Activated naive CD8-positive, alpha-beta T cell (primary cell): ENCODE measurements around the gene AUNIP.
A peak's percentile ranks its signal among the peaks of the same experiment; 100 is the strongest.

ENCODE experiments used
- H3K27ac Mint-ChIP-seq: one replicate; pipeline ENCODE4 v1.8.0; 2021; ENCODE audit warnings: mixed read lengths
- H3K27me3 Mint-ChIP-seq: one replicate; pipeline ENCODE4 v1.8.0; 2021; ENCODE audit warnings: mixed read lengths
- H3K36me3 Mint-ChIP-seq: one replicate; pipeline ENCODE4 v1.8.0; 2021; ENCODE audit warnings: mixed read lengths
- H3K4me1 Mint-ChIP-seq: one replicate; pipeline ENCODE4 v1.8.0; 2021; ENCODE audit warnings: low read depth, mixed read lengths
- H3K4me3 Mint-ChIP-seq: one replicate; pipeline ENCODE4 v1.8.0; 2021; ENCODE audit warnings: mild to moderate bottlenecking, mixed read lengths
- H3K9me3 Mint-ChIP-seq: one replicate; pipeline ENCODE4 v1.8.0; 2021; ENCODE audit warnings: low read depth, mixed read lengths

Gene AUNIP

GRCh38 chr1:25875154-25875855 lies 16.0 kb upstream of the AUNIP start, which contains the start of gene PAQR7:
Gene PAQR7, minus strand, starts transcription at chr1:25875708. Its CDS starts 11,869 bp downstream, at chr1:25863839.
- Mint-ChIP-seq H3K4me1 (peaks cover 6% of the 10 kb centered on the region), H3K27me3 (no peaks in the 10 kb centered on the region), H3K27ac (peak within 1 kb of the TSS; percentile 81), H3K4me3 (peak within 1 kb of the TSS; percentile 87), H3K9me3 (no peaks in the 10 kb centered on the region), H3K36me3 (no peaks in the 10 kb centered on the region)

- Mint-ChIP-seq H3K36me3 (no peaks in the 10 kb centered on the region), H3K27ac (peak overlapping the region; percentile 50), H3K4me3 (peak overlapping the region; percentile 87), H3K27me3 (no peaks in the 10 kb centered on the region), H3K9me3 (no peaks in the 10 kb centered on the region), H3K4me1 (peaks cover 6% of the 10 kb centered on the region)
Observed at GRCh38 chr1:25874635-25875153, 15.4 kb upstream of the AUNIP start.

- Mint-ChIP-seq H3K27me3 (no peaks in the 10 kb centered on the region), H3K27ac (no peak overlapping the region), H3K4me1 (peaks cover 6% of the 10 kb centered on the region), H3K36me3 (no peaks in the 10 kb centered on the region), H3K4me3 (peak overlapping the region; percentile 87), H3K9me3 (no peaks in the 10 kb centered on the region)
Observed at GRCh38 chr1:25874209-25874608, 15.0 kb upstream of the AUNIP start.

- H3K9me3 Mint-ChIP-seq: no peaks in the 10 kb centered on the region
- peaks cover 6% of the 10 kb centered on the region for H3K4me1 Mint-ChIP-seq
- H3K36me3 Mint-ChIP-seq: no peaks in the 10 kb centered on the region
- H3K4me3 Mint-ChIP-seq: no peak overlapping the region
- no peaks in the 10 kb centered on the region for H3K27me3 Mint-ChIP-seq
- no peak overlapping the region for H3K27ac Mint-ChIP-seq
Observed at GRCh38 chr1:25873120-25873519, 13.9 kb upstream of the AUNIP start.

GRCh38 chr1:25872713-25873112 lies 13.5 kb upstream of the AUNIP start:
- H3K36me3 Mint-ChIP-seq: no peaks in the 10 kb centered on the region
- no peak overlapping the region for H3K4me3 Mint-ChIP-seq
- H3K4me1 Mint-ChIP-seq: peaks cover 6% of the 10 kb centered on the region
- H3K27ac Mint-ChIP-seq: no peak overlapping the region
- H3K9me3 Mint-ChIP-seq: no peaks in the 10 kb centered on the region
- H3K27me3 Mint-ChIP-seq: no peaks in the 10 kb centered on the region

GRCh38 chr1:25871704-25872494 lies 12.6 kb upstream of the AUNIP start:
- Mint-ChIP-seq H3K27ac (no peak overlapping the region), H3K4me1 (peaks cover 6% of the 10 kb centered on the region), H3K4me3 (no peak overlapping the region), H3K9me3 (no peaks in the 10 kb centered on the region), H3K36me3 (no peaks in the 10 kb centered on the region), H3K27me3 (no peaks in the 10 kb centered on the region)

- no peak overlapping the region for H3K4me3 Mint-ChIP-seq
- peaks cover 6% of the 10 kb centered on the region for H3K4me1 Mint-ChIP-seq
Observed at GRCh38 chr1:25871086-25871703, 11.9 kb upstream of the AUNIP start.

GRCh38 chr1:25870614-25871013 lies 11.4 kb upstream of the AUNIP start:
- H3K4me1 Mint-ChIP-seq: peaks cover 4% of the 10 kb centered on the region
- H3K27ac Mint-ChIP-seq: no peak overlapping the region
- peaks cover 4% of the 10 kb centered on the region for H3K36me3 Mint-ChIP-seq
- no peak overlapping the region for H3K4me3 Mint-ChIP-seq
- H3K9me3 Mint-ChIP-seq: no peaks in the 10 kb centered on the region
- H3K27me3 Mint-ChIP-seq: no peaks in the 10 kb centered on the region

More at GRCh38 chr1:25871086-25871703, 11.9 kb upstream of the AUNIP start:
- H3K27ac Mint-ChIP-seq: no peak overlapping the region
- H3K36me3 Mint-ChIP-seq: peaks cover 1% of the 10 kb centered on the region
- H3K27me3 Mint-ChIP-seq: no peaks in the 10 kb centered on the region
- no peaks in the 10 kb centered on the region for H3K9me3 Mint-ChIP-seq

- Mint-ChIP-seq H3K4me1 (peaks cover 3% of the 10 kb centered on the region), H3K9me3 (no peaks in the 10 kb centered on the region), H3K36me3 (peaks cover 4% of the 10 kb centered on the region), H3K27ac (no peak overlapping the region), H3K4me3 (no peak overlapping the region), H3K27me3 (no peaks in the 10 kb centered on the region)
Observed at GRCh38 chr1:25869909-25870606, 10.8 kb upstream of the AUNIP start.

GRCh38 chr1:25867210-25867991 lies 8.1 kb upstream of the AUNIP start:
- no peaks in the 10 kb centered on the region for H3K4me1 Mint-ChIP-seq
- H3K9me3 Mint-ChIP-seq: no peaks in the 10 kb centered on the region
- no peak overlapping the region for H3K4me3 Mint-ChIP-seq
- no peaks in the 10 kb centered on the region for H3K27me3 Mint-ChIP-seq
- peaks cover 7% of the 10 kb centered on the region for H3K36me3 Mint-ChIP-seq
- no peak overlapping the region for H3K27ac Mint-ChIP-seq

- H3K9me3 Mint-ChIP-seq: no peaks in the 10 kb centered on the region
- H3K36me3 Mint-ChIP-seq: peaks cover 7% of the 10 kb centered on the region
- no peaks in the 10 kb centered on the region for H3K27me3 Mint-ChIP-seq
- H3K4me1 Mint-ChIP-seq: no peaks in the 10 kb centered on the region
- H3K27ac Mint-ChIP-seq: no peak overlapping the region
- H3K4me3 Mint-ChIP-seq: no peak overlapping the region
Observed at GRCh38 chr1:25866288-25866687, 7.0 kb upstream of the AUNIP start.

- H3K4me3 Mint-ChIP-seq: no peak overlapping the region
- H3K4me1 Mint-ChIP-seq: peaks cover 10% of the 10 kb centered on the region
- H3K36me3 Mint-ChIP-seq: peaks cover 7% of the 10 kb centered on the region
- no peak overlapping the region for H3K27ac Mint-ChIP-seq
- H3K9me3 Mint-ChIP-seq: no peaks in the 10 kb centered on the region
- no peaks in the 10 kb centered on the region for H3K27me3 Mint-ChIP-seq
Observed at GRCh38 chr1:25864434-25864833, 5.2 kb upstream of the AUNIP start.

- peaks cover 7% of the 10 kb centered on the region for H3K36me3 Mint-ChIP-seq
- no peaks in the 10 kb centered on the region for H3K27me3 Mint-ChIP-seq
- H3K4me1 Mint-ChIP-seq: peaks cover 16% of the 10 kb centered on the region
- no peak overlapping the region for H3K27ac Mint-ChIP-seq
- H3K9me3 Mint-ChIP-seq: no peaks in the 10 kb centered on the region
- no peak overlapping the region for H3K4me3 Mint-ChIP-seq
Observed at GRCh38 chr1:25863486-25864262, 4.4 kb upstream of the AUNIP start.
